Fibroblast of lung (primary cell): ENCODE data around the gene SPRR4. TPM values are rescaled to one million over a fixed set of nuclear protein-coding genes. Genes with fewer than 3 reads are reported as not detected.

Source experiments
- DNase-seq, 2 donors: peaks; one replicate each; pipeline versions ENCODE4 v3.0.0 to v3.0.0-alpha.2; 2010; ENCODE audit warnings: low read depth in 2 of 2
- H2AFZ ChIP-seq: 2 replicates; pipeline ENCODE4 v1.5.1; 2012; ENCODE audit warnings: low read length, control low read depth, inconsistent platforms
- H3K27ac ChIP-seq: 2 replicates; pipeline ENCODE4 v1.5.1; 2011; ENCODE audit warnings: low read length, control low read depth; ENCODE audit not compliant: insufficient read depth
- H3K27me3 ChIP-seq: 2 replicates; pipeline ENCODE4 v1.5.1; 2011; ENCODE audit warnings: mild to moderate bottlenecking, low read length; ENCODE audit not compliant: control insufficient read depth, insufficient read depth
- H3K36me3 ChIP-seq: 2 replicates; pipeline ENCODE4 v1.5.1; 2011; ENCODE audit warnings: low read length; ENCODE audit not compliant: control insufficient read depth, insufficient read depth
- H3K4me1 ChIP-seq: 2 replicates; pipeline ENCODE4 v1.5.1; 2011; ENCODE audit warnings: low read length; ENCODE audit not compliant: control insufficient read depth, insufficient read depth; ENCODE audit errors: extremely low read depth
- H3K4me2 ChIP-seq: 2 replicates; pipeline ENCODE4 v1.5.1; 2011; ENCODE audit warnings: low read length, control low read depth; ENCODE audit not compliant: insufficient read depth; ENCODE audit errors: extremely low read depth
- H3K4me3 ChIP-seq, 4 experiments: fragments of 200-600 bp in 1 of 4; sonication (generic) in 1 of 4; replicated peaks in 1 of 4; 2 replicates each; pipeline ENCODE4 v1.5.1; 2011 to 2016; ENCODE audit warnings: low read length in 4 of 4, low read depth in 3 of 4, mild to moderate bottlenecking in 3 of 4, control low read depth in 2 of 4, inconsistent platforms in 1 of 4, mixed read lengths in 1 of 4; ENCODE audit not compliant: insufficient read depth in 1 of 4; ENCODE audit errors: control extremely low read depth in 1 of 4
- H3K79me2 ChIP-seq: 2 replicates; pipeline ENCODE4 v1.5.1; 2012; ENCODE audit warnings: mild to moderate bottlenecking, low read length, inconsistent platforms; ENCODE audit not compliant: control insufficient read depth, insufficient read depth
- H3K9ac ChIP-seq: 2 replicates; pipeline ENCODE4 v1.5.1; 2011; ENCODE audit warnings: mild to moderate bottlenecking, low read length, control low read depth; ENCODE audit not compliant: insufficient read depth
- H3K9me3 ChIP-seq: 2 replicates; pipeline ENCODE4 v1.5.1; 2012; ENCODE audit warnings: low read depth, low read length; ENCODE audit not compliant: control insufficient read depth, insufficient read depth
- H4K20me1 ChIP-seq: 2 replicates; pipeline ENCODE4 v1.5.1; 2011; ENCODE audit warnings: low read length; ENCODE audit not compliant: control insufficient read depth, insufficient read depth; ENCODE audit errors: extremely low read depth
- CTCF ChIP-seq, 2 donors: IDR thresholded peaks in 1 of 2; conservative IDR thresholded peaks in 1 of 2; 1 replicate in 1 of 2; 2 replicates in 1 of 2; pipeline ENCODE4 v1.5.1; 2011 to 2012; ENCODE audit warnings: low read length in 2 of 2, control low read depth in 1 of 2, inconsistent platforms in 1 of 2, low read depth in 1 of 2, mild to moderate bottlenecking in 1 of 2
- EZH2 ChIP-seq: IDR thresholded peaks from 2 replicates; pipeline ENCODE4 v1.5.1; 2012; ENCODE audit warnings: low read length, control low read depth, mild to moderate bottlenecking; ENCODE audit errors: missing control alignments
- polyA plus RNA-seq, 2 donors: library from polyadenylated mRNA; depleted of rRNA in 1 of 2; stranded (reverse) in 1 of 2; unstranded in 1 of 2; fragments of >200 nt; gene quantifications; 2 replicates each; pipeline ENCODE4 v1.2.1, GENCODE V29; 2011 to 2012; ENCODE audit warnings: missing spikeins in 1 of 2
- total RNA-seq: library from RNA; depleted of rRNA; stranded (reverse); fragments of >200 nt; gene quantifications from 2 replicates; pipeline ENCODE4 v1.2.1, GENCODE V29; 2014

The SPRR4 gene
- total and polyA plus RNA-seq, 2 donors (not counting 1 experiment from before 2014, with no cell fraction given): not detected

- Histone ChIP-seq H3K9me3 (no peaks in the 10 kb centered on the region), H2AFZ (no peak overlapping the region)
- TF ChIP-seq EZH2 (no peak), CTCF (conservative IDR thresholded peaks at IDR 0.05 in 1 of 2, IDR thresholded peaks at IDR 0.05 in 1 of 2; ENCODE audit: low read depth in 1 of 2, low read length in 2 of 2) (no peak)
Observed at GRCh38 chr1:152986578-152986977, 16.1 kb downstream of the SPRR4 start.

GRCh38 chr1:152993186-152993585 is 22.7 kb downstream of the SPRR4 start:
- no peak overlapping the region for H3K9ac ChIP-seq
- H4K20me1 ChIP-seq: no peaks in the 10 kb centered on the region
- no peaks in the 10 kb centered on the region for H3K4me1 ChIP-seq
- H3K9me3 ChIP-seq: no peaks in the 10 kb centered on the region
- no peaks in the 10 kb centered on the region for H3K36me3 ChIP-seq
- no peak for TF ChIP-seq CTCF (conservative IDR thresholded peaks at IDR 0.05 in 1 of 2, IDR thresholded peaks at IDR 0.05 in 1 of 2; ENCODE audit: low read depth in 1 of 2, low read length in 2 of 2)
- no peak for TF ChIP-seq EZH2
- no peaks in the 10 kb centered on the region for H3K27me3 ChIP-seq
- no peak overlapping the region for H3K4me3 ChIP-seq
- H3K4me2 ChIP-seq: no peak overlapping the region
- no peak overlapping the region for H3K27ac ChIP-seq
- H2AFZ ChIP-seq: no peak overlapping the region
- H3K79me2 ChIP-seq: no peaks in the 10 kb centered on the region
- no peak for DNase-seq

More at GRCh38 chr1:152986578-152986977, 16.1 kb downstream of the SPRR4 start:
- Histone ChIP-seq H3K27ac (no peak overlapping the region), H3K79me2 (no peaks in the 10 kb centered on the region), H3K9ac (no peak overlapping the region), H4K20me1 (no peaks in the 10 kb centered on the region), H3K4me2 (no peak overlapping the region), H3K4me1 (no peaks in the 10 kb centered on the region), H3K27me3 (no peaks in the 10 kb centered on the region), H3K36me3 (no peaks in the 10 kb centered on the region), H3K4me3 (no peak overlapping the region)
- DNase-seq: no peak

GRCh38 chr1:152995842-152996241 is 25.4 kb downstream of the SPRR4 start:
- DNase-seq: no peak
- H3K36me3 ChIP-seq: no peaks in the 10 kb centered on the region
- H4K20me1 ChIP-seq: no peaks in the 10 kb centered on the region

More at GRCh38 chr1:152995842-152996241, 25.4 kb downstream of the SPRR4 start:
- TF ChIP-seq EZH2: no peak
- Histone ChIP-seq H3K27ac (no peak overlapping the region), H3K9me3 (no peaks in the 10 kb centered on the region), H3K27me3 (peaks cover 3% of the 10 kb centered on the region), H3K9ac (no peak overlapping the region), H3K4me1 (no peaks in the 10 kb centered on the region), H3K4me2 (no peak overlapping the region), H3K79me2 (no peaks in the 10 kb centered on the region), H3K4me3 (no peak overlapping the region), H2AFZ (no peak overlapping the region)
